CD4-positive, alpha-beta T cell treated with Interleukin-17A for 4 hours (primary cell): ENCODE data around the gene SMIM41.

Source experiments
- DNase-seq: peaks from one replicate; pipeline ENCODE4 v3.0.0-alpha.2; 2020; ENCODE audit warnings: mixed read lengths

The SMIM41 gene

GRCh38 chr12:52050758-52051541, 28.6 kb upstream of the SMIM41 start, which contains the start of gene NR4A1:
Gene NR4A1 (plus strand): TSS chr12:52051442. CDS start chr12:52054329, 2,887 bp downstream.
- peak; percentile 100 for DNase-seq

- DNase-seq = peak; percentile 22
Measured at GRCh38 chr12:52052468-52053186, 26.9 kb upstream of the SMIM41 start.

GRCh38 chr12:52053536-52054209, 25.8 kb upstream of the SMIM41 start:
- no peak for DNase-seq

GRCh38 chr12:52054231-52054832, 25.2 kb upstream of the SMIM41 start:
- DNase-seq = no peak

- DNase-seq = no peak
Measured at GRCh38 chr12:52054833-52055730, 24.4 kb upstream of the SMIM41 start.

GRCh38 chr12:52055731-52056711, 23.5 kb upstream of the SMIM41 start:
- no peak for DNase-seq

GRCh38 chr12:52056801-52057637, 22.5 kb upstream of the SMIM41 start:
- DNase-seq = no peak

GRCh38 chr12:52057638-52058576, 21.6 kb upstream of the SMIM41 start:
- no peak for DNase-seq

- DNase-seq = no peak
Measured at GRCh38 chr12:52058631-52059361, 20.7 kb upstream of the SMIM41 start.

GRCh38 chr12:52059582-52060497, 19.7 kb upstream of the SMIM41 start:
- no peak for DNase-seq

GRCh38 chr12:52060498-52061177, 18.9 kb upstream of the SMIM41 start:
- no peak for DNase-seq

GRCh38 chr12:52061470-52062166, 17.9 kb upstream of the SMIM41 start:
- no peak for DNase-seq

- DNase-seq = no peak
Measured at GRCh38 chr12:52062167-52063081, 17.1 kb upstream of the SMIM41 start.
